Neural progenitor cell (in vitro differentiated cells): ENCODE data around the gene XAB2. TPM values are rescaled to one million over a fixed set of nuclear protein-coding genes. Genes with fewer than 3 reads are reported as not detected.

ENCODE experiments used
- DNase-seq: peaks from one replicate; pipeline ENCODE4 v3.0.0-alpha.2; 2016; ENCODE audit warnings: low spot score
- H2AFZ ChIP-seq: fragments of 200-600 bp; sonication (generic); replicated peaks from 2 replicates; pipeline ENCODE4 v1.6.1; 2016; ENCODE audit warnings: antibody characterized with exemption
- H3F3A ChIP-seq: fragments of 200-600 bp; sonication (generic); 2 replicates; pipeline ENCODE4 v1.6.1; 2016; ENCODE audit warnings: antibody characterized with exemption, low read depth
- H3K27ac ChIP-seq: fragments of 200-600 bp; sonication (generic); 2 replicates; pipeline ENCODE4 v1.5.1; 2016; ENCODE audit warnings: mild to moderate bottlenecking
- H3K27me3 ChIP-seq: fragments of 200-600 bp; sonication (generic); 2 replicates; pipeline ENCODE4 v1.6.1; 2016; ENCODE audit warnings: mild to moderate bottlenecking, moderate library complexity
- H3K36me3 ChIP-seq: fragments of 200-600 bp; sonication (generic); 2 replicates; pipeline ENCODE4 v1.5.1; 2016
- H3K4me1 ChIP-seq: fragments of 200-600 bp; sonication (generic); 2 replicates; pipeline ENCODE4 v1.6.1; 2016; ENCODE audit warnings: mixed run types
- H3K4me2 ChIP-seq: fragments of 200-600 bp; sonication (generic); 2 replicates; pipeline ENCODE4 v1.6.1; 2016
- H3K4me3 ChIP-seq: fragments of 200-600 bp; sonication (generic); 2 replicates; pipeline ENCODE4 v1.5.1; 2016
- H3K79me2 ChIP-seq: fragments of 200-600 bp; sonication (generic); 2 replicates; pipeline ENCODE4 v1.6.1; 2016; ENCODE audit warnings: low read depth
- H3K9ac ChIP-seq: fragments of 200-600 bp; sonication (generic); 2 replicates; pipeline ENCODE4 v1.6.1; 2016
- H3K9me3 ChIP-seq: fragments of 200-600 bp; sonication (generic); 2 replicates; pipeline ENCODE4 v1.5.1; 2016; ENCODE audit warnings: low read depth
- H4K20me1 ChIP-seq: fragments of 200-600 bp; sonication (generic); 2 replicates; pipeline ENCODE4 v1.6.1; 2016; ENCODE audit warnings: low read depth
- H3K27ac Mint-ChIP-seq: 3 replicates; pipeline ENCODE4 v1.8.0; 2021; ENCODE audit warnings: mixed read lengths
- H3K27me3 Mint-ChIP-seq: 2 replicates; pipeline ENCODE4 v1.8.0; 2022; ENCODE audit warnings: low read depth, mild to moderate bottlenecking, inconsistent platforms, moderate library complexity, mixed read lengths; ENCODE audit not compliant: insufficient read depth
- H3K36me3 Mint-ChIP-seq: 3 replicates; pipeline ENCODE4 v1.8.0; 2021; ENCODE audit warnings: mixed read lengths
- H3K4me1 Mint-ChIP-seq: 3 replicates; pipeline ENCODE4 v1.8.0; 2021; ENCODE audit warnings: mixed read lengths
- H3K4me3 Mint-ChIP-seq: 3 replicates; pipeline ENCODE4 v1.8.0; 2021; ENCODE audit warnings: mild to moderate bottlenecking, moderate library complexity, mixed read lengths
- H3K9me3 Mint-ChIP-seq: 3 replicates; pipeline ENCODE4 v1.8.0; 2020; ENCODE audit warnings: mixed read lengths
- CTCF ChIP-seq: fragments of 200-600 bp; sonication (generic); IDR thresholded peaks from 2 replicates; pipeline ENCODE4 v1.5.1; 2017; ENCODE audit warnings: antibody characterized with exemption, mild to moderate bottlenecking
- EZH2 ChIP-seq: fragments of 200-600 bp; sonication (generic); IDR thresholded peaks from 2 replicates; pipeline ENCODE4 v1.6.1; 2017; ENCODE audit warnings: antibody characterized with exemption, mild to moderate bottlenecking, moderate library complexity
- EZH2phosphoT487 ChIP-seq: fragments of 200-600 bp; sonication (generic); IDR thresholded peaks from 2 replicates; pipeline ENCODE4 v1.6.1; 2017; ENCODE audit warnings: antibody characterized with exemption
- total RNA-seq: library from RNA; depleted of rRNA; stranded (reverse); fragments of >200 nt; gene quantifications from 2 replicates; pipeline ENCODE4 v1.2.3, GENCODE V29; 2015; ENCODE audit warnings: low replicate concordance

XAB2 gene
- total RNA-seq, 1 donor from 2014 or later: 30.9 TPM

GRCh38 chr19:7618771-7619510, 10.4 kb downstream of the XAB2 start:
- no peaks in the 10 kb centered on the region for H3K9me3 Mint-ChIP-seq
- Histone ChIP-seq H2AFZ (no peak overlapping the region), H3K79me2 (no peaks in the 10 kb centered on the region), H3K4me3 (no peak overlapping the region), H3K9me3 (no peaks in the 10 kb centered on the region), H3K36me3 (no peaks in the 10 kb centered on the region), H3F3A (no peaks in the 10 kb centered on the region), H3K4me2 (no peak overlapping the region), H3K4me1 (no peaks in the 10 kb centered on the region), H4K20me1 (no peaks in the 10 kb centered on the region), H3K27me3 (no peaks in the 10 kb centered on the region), H3K9ac (no peak overlapping the region), H3K27ac (no peak overlapping the region)
- H3K36me3 Mint-ChIP-seq: peaks cover 16% of the 10 kb centered on the region
- no peak overlapping the region for H3K27ac Mint-ChIP-seq
- peak overlapping the region; percentile 24 for H3K4me3 Mint-ChIP-seq
- TF ChIP-seq EZH2phosphoT487 (no peak), EZH2 (no peak), CTCF (no peak)
- no peaks in the 10 kb centered on the region for H3K4me1 Mint-ChIP-seq
- DNase-seq: no peak
- peaks cover 7% of the 10 kb centered on the region for H3K27me3 Mint-ChIP-seq

GRCh38 chr19:7618348-7618747, 11.0 kb downstream of the XAB2 start:
- no peak overlapping the region for H3K27ac ChIP-seq
- no peak overlapping the region for H2AFZ ChIP-seq
- H4K20me1 ChIP-seq: no peaks in the 10 kb centered on the region
- H3F3A ChIP-seq: no peaks in the 10 kb centered on the region
- H3K4me3 ChIP-seq: no peak overlapping the region
- peaks cover 16% of the 10 kb centered on the region for H3K36me3 Mint-ChIP-seq
- H3K79me2 ChIP-seq: no peaks in the 10 kb centered on the region
- H3K27ac Mint-ChIP-seq: no peak overlapping the region
- DNase-seq: no peak
- H3K36me3 ChIP-seq: no peaks in the 10 kb centered on the region
- H3K9me3 ChIP-seq: no peaks in the 10 kb centered on the region
- H3K4me3 Mint-ChIP-seq: peak overlapping the region; percentile 24
- H3K4me2 ChIP-seq: no peak overlapping the region
- no peak overlapping the region for H3K9ac ChIP-seq
- H3K27me3 ChIP-seq: no peaks in the 10 kb centered on the region
- TF ChIP-seq CTCF: no peak
- TF ChIP-seq EZH2: no peak
- TF ChIP-seq EZH2phosphoT487: no peak
- H3K4me1 Mint-ChIP-seq: no peaks in the 10 kb centered on the region
- no peaks in the 10 kb centered on the region for H3K9me3 Mint-ChIP-seq
- H3K4me1 ChIP-seq: no peaks in the 10 kb centered on the region
- H3K27me3 Mint-ChIP-seq: peaks cover 7% of the 10 kb centered on the region

GRCh38 chr19:7617735-7618134, 11.6 kb downstream of the XAB2 start:
- no peaks in the 10 kb centered on the region for H3F3A ChIP-seq
- no peaks in the 10 kb centered on the region for H3K4me1 ChIP-seq
- no peak overlapping the region for H3K4me3 ChIP-seq
- no peak overlapping the region for H3K27ac Mint-ChIP-seq
- H3K9me3 ChIP-seq: no peaks in the 10 kb centered on the region
- no peaks in the 10 kb centered on the region for H3K36me3 ChIP-seq
- H3K79me2 ChIP-seq: no peaks in the 10 kb centered on the region
- H3K27ac ChIP-seq: no peak overlapping the region
- no peaks in the 10 kb centered on the region for H3K27me3 ChIP-seq
- H3K4me1 Mint-ChIP-seq: no peaks in the 10 kb centered on the region
- peaks cover 7% of the 10 kb centered on the region for H3K27me3 Mint-ChIP-seq
- H3K4me2 ChIP-seq: no peak overlapping the region
- no peaks in the 10 kb centered on the region for H4K20me1 ChIP-seq
- H3K36me3 Mint-ChIP-seq: peaks cover 13% of the 10 kb centered on the region
- DNase-seq: no peak
- H2AFZ ChIP-seq: no peak overlapping the region
- no peaks in the 10 kb centered on the region for H3K9me3 Mint-ChIP-seq
- H3K9ac ChIP-seq: no peak overlapping the region
- no peak overlapping the region for H3K4me3 Mint-ChIP-seq
- TF ChIP-seq EZH2 (no peak), EZH2phosphoT487 (no peak), CTCF (no peak)
